HepG2 (cell line): ENCODE results near the gene CNTN2. TPM values are rescaled to one million over a fixed set of nuclear protein-coding genes. Genes with fewer than 3 reads are reported as not detected.

Experiments
- ATAC-seq: fragments of 200-7000 bp; cut with Tn5 transposase; 3 replicates; pipeline ENCODE4 v1.9.1; 2020; ENCODE audit warnings: mild to moderate bottlenecking, moderate library complexity
- BruUV-seq: library from RNA; stranded (reverse); fragments of 400-500 nt; replicated peaks from 2 replicates; lab custom pipeline; 2021; lab: Mats Ljungman, UMichigan
- CTCF ChIA-PET: fragments of 300-600 bp; formaldehyde crosslinking; extraction: SDS; loops from one replicate; lab custom pipeline; 2021; ENCODE audit warnings: low total read pairs, inconsistent platforms, low intra/inter-chr PET ratio; lab: Yijun Ruan, JAX
- POLR2A ChIA-PET: fragments of 350-600 bp; sonication (Branson Sonifier 250); formaldehyde crosslinking; loops from one replicate; lab custom pipeline; 2020; ENCODE audit warnings: antibody characterized with exemption, inconsistent platforms; lab: Yijun Ruan, JAX
- DNase-seq: peaks from one replicate; pipeline ENCODE4 v3.0.0-alpha.2; 2015; ENCODE audit warnings: low spot score
- FAIRE-seq: peaks from 3 replicates; lab custom pipeline; 2011; peaks lifted over from hg19 to GRCh38; lab: Jason Lieb, UNC
- H2AFZ ChIP-seq: one replicate; pipeline ENCODE4 v1.6.1; 2011; ENCODE audit warnings: low read length, inconsistent platforms
- H3K27ac ChIP-seq: fragments of 300-600 bp; 3 replicates; pipeline ENCODE4 v1.8.0; 2011; ENCODE audit warnings: mixed run types, mild to moderate bottlenecking, mixed read lengths, low read length, inconsistent platforms; ENCODE audit not compliant: insufficient read depth; ENCODE audit errors: extremely low read length
- H3K27me3 ChIP-seq, 2 experiments: fragments of 200-600 bp in 1 of 2; 2 replicates in 1 of 2; 3 replicates in 1 of 2; pipeline versions ENCODE4 v1.6.0 to v1.8.0; 2011; ENCODE audit warnings: low read length in 2 of 2, mild to moderate bottlenecking in 2 of 2, moderate library complexity in 2 of 2, inconsistent platforms in 1 of 2; ENCODE audit not compliant: insufficient read depth in 2 of 2, control insufficient read depth in 1 of 2
- H3K36me3 ChIP-seq, 2 experiments: fragments of 200-600 bp in 1 of 2; replicated peaks in 1 of 2; 2 replicates in 1 of 2; 3 replicates in 1 of 2; pipeline versions ENCODE4 v1.5.1 to v1.8.0; 2011; ENCODE audit warnings: low read length in 2 of 2, inconsistent platforms in 1 of 2; ENCODE audit not compliant: insufficient read depth in 2 of 2, control insufficient read depth in 1 of 2
- H3K4me1 ChIP-seq: 2 replicates; pipeline ENCODE4 v1.5.1; 2012; ENCODE audit warnings: low read length, inconsistent platforms; ENCODE audit not compliant: insufficient read depth
- H3K4me2 ChIP-seq: 2 replicates; pipeline ENCODE4 v1.6.0; 2011; ENCODE audit warnings: low read depth, low read length, inconsistent platforms
- H3K4me3 ChIP-seq, 3 experiments: fragments of 200-600 bp in 1 of 3; sonication (generic), shearing (Covaris generic) in 1 of 3; replicated peaks in 1 of 3; 2 replicates each; pipeline ENCODE4 v1.5.1; 2011 to 2016; ENCODE audit warnings: low read length in 3 of 3, inconsistent platforms in 2 of 3, low read depth in 2 of 3, mild to moderate bottlenecking in 2 of 3, control low read depth in 1 of 3, mixed read lengths in 1 of 3; ENCODE audit not compliant: insufficient read depth in 1 of 3
- H3K79me2 ChIP-seq: one replicate; pipeline ENCODE4 v1.6.1; 2011; ENCODE audit warnings: low read length, inconsistent platforms; ENCODE audit not compliant: insufficient read depth
- H3K9ac ChIP-seq: 2 replicates; pipeline ENCODE4 v1.6.0; 2011; ENCODE audit warnings: mild to moderate bottlenecking, low read depth, low read length, inconsistent platforms; ENCODE audit not compliant: insufficient read depth
- H3K9me3 ChIP-seq: 2 replicates; pipeline ENCODE4 v1.5.1; 2012; ENCODE audit warnings: mild to moderate bottlenecking, low read length
- H4K20me1 ChIP-seq: 2 replicates; pipeline ENCODE4 v1.6.0; 2011; ENCODE audit warnings: inconsistent platforms, mild to moderate bottlenecking, low read length, moderate library complexity; ENCODE audit not compliant: insufficient read depth
- BRD4 ChIP-seq: sonication (generic); formaldehyde crosslinking; IDR thresholded peaks from 2 replicates; pipeline ENCODE4 v1.4.0; 2020; ENCODE audit warnings: missing genetic modification reagents
- HNF4A ChIP-seq: sonication (generic); formaldehyde crosslinking; IDR thresholded peaks from 2 replicates; pipeline ENCODE4 v1.4.0; 2020; ENCODE audit warnings: missing genetic modification reagents
- PLRG1 ChIP-seq: fragments of 450-650 bp; conservative IDR thresholded peaks from 2 replicates; pipeline ENCODE4 v1.6.1; 2016
- RNF2 ChIP-seq: fragments of 450-650 bp; conservative IDR thresholded peaks from 2 replicates; pipeline ENCODE4 v1.6.1; 2016; ENCODE audit warnings: low read depth
- SP140L ChIP-seq: sonication (generic); formaldehyde crosslinking; IDR thresholded peaks from 2 replicates; pipeline ENCODE4 v1.4.0; 2020; ENCODE audit warnings: missing genetic modification reagents, borderline replicate concordance
- TFE3 ChIP-seq: IDR thresholded peaks from 2 replicates; pipeline ENCODE4 v1.6.1; 2016
- ZC3H13 ChIP-seq: sonication (generic); formaldehyde crosslinking; IDR thresholded peaks from 2 replicates; pipeline ENCODE4 v1.8.1; 2023; ENCODE audit warnings: mild to moderate bottlenecking, missing genetic modification reagents, moderate library complexity
- ZNF256 ChIP-seq: sonication (generic); formaldehyde crosslinking; conservative IDR thresholded peaks from 2 replicates; pipeline ENCODE4 v1.4.0; 2020; ENCODE audit warnings: missing genetic modification reagents
- ZNF335 ChIP-seq: sonication (generic); formaldehyde crosslinking; IDR thresholded peaks from 2 replicates; pipeline ENCODE4 v1.4.0; 2020; ENCODE audit warnings: missing genetic modification reagents
- ZNF350 ChIP-seq: sonication (generic); formaldehyde crosslinking; IDR thresholded peaks from 2 replicates; pipeline ENCODE4 v1.4.0; 2020; ENCODE audit warnings: mild to moderate bottlenecking, low read depth, missing genetic modification reagents, borderline replicate concordance
- ZNF737 ChIP-seq: sonication (generic); formaldehyde crosslinking; IDR thresholded peaks from 2 replicates; pipeline ENCODE4 v1.5.0; 2020; ENCODE audit warnings: missing genetic modification reagents, mild to moderate bottlenecking, borderline replicate concordance
- in situ Hi-C: cut with HindIII; loops from 2 replicates; pipeline ENCODE4 v1.10.0; 2017; ENCODE audit warnings: low pct_unique_long_range_greater_than_20kb; ENCODE audit not compliant: extremely low pct_ligation_motif_present
- intact Hi-C: fragments of 100-400 bp; cut with micrococcal nuclease; formaldehyde crosslinking; loops from one replicate; pipeline ENCODE4 v1.10.0; 2022; ENCODE audit not compliant: unreplicated experiment
- polyA plus RNA-seq, 8 experiments: library from polyadenylated mRNA; depleted of rRNA in 3 of 8; stranded (reverse) in 7 of 8; unstranded in 1 of 8; fragments of >200 nt; fragmentation: Illumina TruSeq in 4 of 8; extraction: Trizol in 4 of 8; gene quantifications; 2 replicates each; pipeline versions ENCODE4 v1.2.1 to v1.2.3, GENCODE V29; 2011 to 2016; ENCODE audit warnings: low read depth in 4 of 8, missing spikeins in 1 of 8, mixed read lengths in 1 of 8; ENCODE audit not compliant: insufficient read depth in 1 of 8
- total RNA-seq, 5 experiments: library from RNA; depleted of rRNA; stranded (reverse); fragments of >200 nt; fragmentation: Illumina TruSeq; extraction: Trizol; gene quantifications; 2 replicates each; pipeline ENCODE4 v1.2.3, GENCODE V29; 2016; ENCODE audit warnings: low read depth in 1 of 5

The CNTN2 gene
- total and polyA plus RNA-seq, 2 of the 13 experiments (the other 11 are each of a cell fraction or from before 2014, with no cell fraction given), result not detected

DNA sequence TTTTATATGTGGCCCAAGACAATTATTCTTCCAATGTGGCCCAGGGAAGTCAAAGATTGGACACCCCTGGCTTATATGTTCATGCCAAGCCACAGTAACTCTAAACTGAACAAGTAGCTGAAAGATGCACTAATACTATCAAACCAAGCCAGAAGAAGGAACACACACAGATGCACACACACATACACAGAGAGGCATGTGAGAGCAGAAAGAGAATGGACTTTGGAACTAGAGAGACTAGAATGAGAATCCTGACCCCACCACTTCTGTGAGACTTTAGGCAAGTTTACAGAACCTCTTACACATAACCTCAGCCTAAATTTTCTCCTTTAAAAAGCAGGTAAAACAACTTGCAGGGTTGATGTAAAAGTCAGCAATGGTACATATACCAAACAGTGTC is 52.4 kb downstream of the CNTN2 start:
- no peak for FAIRE-seq
- H2AFZ ChIP-seq, result no peak overlapping the region
- ATAC-seq, result peak; percentile 58
- H3K4me3 ChIP-seq, result no peak overlapping the region
- intact Hi-C loops (no loop called here), in situ Hi-C loops (no loop called here)
- H4K20me1 ChIP-seq, result no peaks in the 10 kb centered on the region
- POLR2A ChIA-PET, result no interaction called here
- TF ChIP-seq ZNF335 (CRISPR knock-in tag) (peak; percentile 66; the same call in 1 of the 2 replicates), ZC3H13 (no peak), BRD4 (CRISPR knock-in tag) (no peak), TFE3 (CRISPR knock-in tag) (no peak), PLRG1 (no peak), HNF4A (CRISPR knock-in tag) (peak; percentile 75), ZNF737 (CRISPR knock-in tag) (no peak), ZNF256 (no peak), ZNF350 (CRISPR knock-in tag) (no peak), SP140L (no peak), RNF2 (no peak)
- BruUV-seq, result no TSS peak
- peaks cover 16 to 81% of the 10 kb centered on the region in 2 experiments for H3K36me3 ChIP-seq
- H3K79me2 ChIP-seq, result no peaks in the 10 kb centered on the region
- H3K27ac ChIP-seq, result no peak overlapping the region
- H3K9me3 ChIP-seq, result no peaks in the 10 kb centered on the region
- no peak overlapping the region for H3K9ac ChIP-seq
- H3K27me3 ChIP-seq, result no peaks in the 10 kb centered on the region; a peak in 1 of 5 replicates
- H3K4me2 ChIP-seq, result no peak overlapping the region
- DNase-seq, result peak; percentile 24
- H3K4me1 ChIP-seq, result peaks cover 9% of the 10 kb centered on the region
- CTCF ChIA-PET, result no interaction called here
